Astrocyte (in vitro differentiated cells and primary cell): ENCODE results near the gene NUCKS1.

Source experiments
- CTCF ChIP-seq: IDR thresholded peaks from 2 replicates; pipeline ENCODE4 v1.5.1; 2011; ENCODE audit warnings: low read depth, mild to moderate bottlenecking, inconsistent platforms, low read length, moderate library complexity; ENCODE audit not compliant: insufficient read depth
- EZH2 ChIP-seq: IDR thresholded peaks from 2 replicates; pipeline ENCODE4 v1.6.1; 2012; ENCODE audit warnings: mild to moderate bottlenecking, low read length, inconsistent platforms; ENCODE audit not compliant: insufficient read depth

GRCh38 chr1:205782627-205783432 is 32.8 kb upstream of the NUCKS1 start:
- TF ChIP-seq CTCF (no peak), EZH2 (no peak)
